Activated T-helper 1 cell treated with anti-CD3 and anti-CD28 coated beads, Interleukin-12 subunit alpha, Interleukin-12 subunit beta, Interleukin-2, Interleukin-4 antibody, amounts not matched to agents 30 ng/mL and 10 ng/mL and 1 ng/mL, durations not matched to agents 14 hours and 24 hours and 36 hours (primary cell): Measurements from ENCODE around the gene CLEC14A. TPM values are rescaled to one million over a fixed set of nuclear protein-coding genes. Genes with fewer than 3 reads are reported as not detected.

Source experiments
- DNase-seq: peaks from one replicate; pipeline ENCODE4 v3.0.0; 2021; ENCODE audit warnings: low spot score
- H3K27ac Mint-ChIP-seq: one replicate; pipeline ENCODE4 v1.8.0; 2021; ENCODE audit warnings: mild to moderate bottlenecking, mixed read lengths
- H3K27me3 Mint-ChIP-seq: one replicate; pipeline ENCODE4 v1.8.0; 2022; ENCODE audit warnings: mild to moderate bottlenecking, moderate library complexity, mixed read lengths; ENCODE audit not compliant: insufficient read depth
- H3K36me3 Mint-ChIP-seq: one replicate; pipeline ENCODE4 v1.8.0; 2021; ENCODE audit warnings: low read depth, mixed read lengths
- H3K4me1 Mint-ChIP-seq: one replicate; pipeline ENCODE4 v1.8.0; 2021; ENCODE audit warnings: low read depth, mixed read lengths
- H3K4me3 Mint-ChIP-seq: one replicate; pipeline ENCODE4 v1.8.0; 2021; ENCODE audit warnings: mild to moderate bottlenecking, moderate library complexity, mixed read lengths
- H3K9me3 Mint-ChIP-seq: one replicate; pipeline ENCODE4 v1.8.0; 2021; ENCODE audit warnings: mixed read lengths
- intact Hi-C: fragments of 100-400 bp; cut with micrococcal nuclease; formaldehyde crosslinking; loops from one replicate; pipeline ENCODE4 v1.15.1; 2024
- total RNA-seq: library from RNA; stranded (reverse); gene quantifications from 2 replicates; pipeline ENCODE4 v1.2.3, GENCODE V29; 2022

CLEC14A gene
- total RNA-seq, 1 donor from 2014 or later = not detected

GRCh38 chr14:38262844-38263243 is 7.0 kb upstream of the CLEC14A start:
- intact Hi-C loops = no loop called here
- Mint-ChIP-seq H3K36me3 (no peaks in the 10 kb centered on the region), H3K4me1 (no peaks in the 10 kb centered on the region), H3K9me3 (peaks cover 4% of the 10 kb centered on the region), H3K27me3 (peaks cover under 1% of the 10 kb centered on the region), H3K4me3 (no peak overlapping the region), H3K27ac (no peak overlapping the region)
- no peak for DNase-seq

GRCh38 chr14:38261620-38262019 is 5.7 kb upstream of the CLEC14A start:
- Mint-ChIP-seq H3K4me1 (peaks cover 2% of the 10 kb centered on the region), H3K9me3 (peaks cover 4% of the 10 kb centered on the region), H3K4me3 (no peak overlapping the region), H3K27ac (no peak overlapping the region), H3K27me3 (peaks cover 6% of the 10 kb centered on the region), H3K36me3 (no peaks in the 10 kb centered on the region)
- no peak for DNase-seq
- intact Hi-C loops = no loop called here

GRCh38 chr14:38257507-38257906 is 1.6 kb upstream of the CLEC14A start:
- no peak overlapping the region for H3K4me3 Mint-ChIP-seq
- no peak overlapping the region for H3K27ac Mint-ChIP-seq
- no peak for DNase-seq
- H3K9me3 Mint-ChIP-seq = peaks cover 4% of the 10 kb centered on the region
- no peaks in the 10 kb centered on the region for H3K36me3 Mint-ChIP-seq
- H3K27me3 Mint-ChIP-seq = peaks cover 28% of the 10 kb centered on the region
- intact Hi-C loops = loop anchor here (5.0 kb wide), 2 partner anchors 45 to 665 kb away; no protein-coding TSS in a partner anchor
- H3K4me1 Mint-ChIP-seq = peaks cover 10% of the 10 kb centered on the region

- no peaks in the 10 kb centered on the region for H3K36me3 Mint-ChIP-seq
- no peak overlapping the region for H3K27ac Mint-ChIP-seq
- H3K4me3 Mint-ChIP-seq = no peak overlapping the region
- intact Hi-C loops = loop anchor here (5.0 kb wide), 2 partner anchors 44 to 664 kb away; no protein-coding TSS in a partner anchor
- H3K27me3 Mint-ChIP-seq = peaks cover 31% of the 10 kb centered on the region
- no peaks in the 10 kb centered on the region for H3K9me3 Mint-ChIP-seq
- DNase-seq = no peak
- peaks cover 10% of the 10 kb centered on the region for H3K4me1 Mint-ChIP-seq
Measured at GRCh38 chr14:38256533-38256840, 594 bp upstream of the CLEC14A start.

- H3K9me3 Mint-ChIP-seq = no peaks in the 10 kb centered on the region
- H3K4me3 Mint-ChIP-seq = no peak overlapping the region
- DNase-seq = no peak
- intact Hi-C loops = loop anchor here (5.0 kb wide), 2 partner anchors 43 to 663 kb away; no protein-coding TSS in a partner anchor
- no peak overlapping the region for H3K27ac Mint-ChIP-seq
- H3K36me3 Mint-ChIP-seq = no peaks in the 10 kb centered on the region
- peaks cover 35% of the 10 kb centered on the region for H3K27me3 Mint-ChIP-seq
- H3K4me1 Mint-ChIP-seq = peaks cover 10% of the 10 kb centered on the region
Measured at GRCh38 chr14:38255408-38255672, 553 bp downstream of the CLEC14A start.

GRCh38 chr14:38254571-38255407 is 1.1 kb downstream of the CLEC14A start:
- no peak overlapping the region for H3K4me3 Mint-ChIP-seq

GRCh38 chr14:38253676-38254075 is 2.2 kb downstream of the CLEC14A start:
- H3K4me1 Mint-ChIP-seq = peaks cover 10% of the 10 kb centered on the region
- no peaks in the 10 kb centered on the region for H3K9me3 Mint-ChIP-seq
- H3K4me3 Mint-ChIP-seq = no peak overlapping the region
- intact Hi-C loops = no loop called here
- H3K27ac Mint-ChIP-seq = no peak overlapping the region
- H3K27me3 Mint-ChIP-seq = peaks cover 35% of the 10 kb centered on the region
- H3K36me3 Mint-ChIP-seq = no peaks in the 10 kb centered on the region
- DNase-seq = no peak

More at GRCh38 chr14:38254571-38255407, 1.1 kb downstream of the CLEC14A start:
- Mint-ChIP-seq H3K4me1 (peaks cover 10% of the 10 kb centered on the region), H3K9me3 (no peaks in the 10 kb centered on the region), H3K27me3 (peaks cover 35% of the 10 kb centered on the region), H3K36me3 (no peaks in the 10 kb centered on the region), H3K27ac (no peak overlapping the region)
- intact Hi-C loops = loop anchor here (5.0 kb wide), 2 partner anchors 42 to 662 kb away; no protein-coding TSS in a partner anchor
- DNase-seq = no peak

- Mint-ChIP-seq H3K4me1 (peaks cover 10% of the 10 kb centered on the region), H3K9me3 (no peaks in the 10 kb centered on the region), H3K27ac (no peak overlapping the region), H3K27me3 (peaks cover 28% of the 10 kb centered on the region), H3K36me3 (no peaks in the 10 kb centered on the region), H3K4me3 (no peak overlapping the region)
- intact Hi-C loops = no loop called here
- no peak for DNase-seq
Measured at GRCh38 chr14:38252066-38252710, 3.7 kb downstream of the CLEC14A start.

- Mint-ChIP-seq H3K9me3 (no peaks in the 10 kb centered on the region), H3K4me3 (no peak overlapping the region), H3K4me1 (no peaks in the 10 kb centered on the region), H3K27ac (no peak overlapping the region), H3K36me3 (no peaks in the 10 kb centered on the region), H3K27me3 (peaks cover 22% of the 10 kb centered on the region)
- intact Hi-C loops = no loop called here
- DNase-seq = no peak
Measured at GRCh38 chr14:38250331-38250730, 5.6 kb downstream of the CLEC14A start.

- Mint-ChIP-seq H3K36me3 (no peaks in the 10 kb centered on the region), H3K27ac (no peak overlapping the region), H3K9me3 (no peaks in the 10 kb centered on the region), H3K4me3 (no peak overlapping the region), H3K4me1 (no peaks in the 10 kb centered on the region), H3K27me3 (peaks cover 11% of the 10 kb centered on the region)
- intact Hi-C loops = no loop called here
- no peak for DNase-seq
Measured at GRCh38 chr14:38248321-38249028, 7.4 kb downstream of the CLEC14A start.

- DNase-seq = no peak
- Mint-ChIP-seq H3K36me3 (no peaks in the 10 kb centered on the region), H3K4me1 (no peaks in the 10 kb centered on the region), H3K9me3 (no peaks in the 10 kb centered on the region), H3K27me3 (no peaks in the 10 kb centered on the region), H3K4me3 (no peak overlapping the region), H3K27ac (no peak overlapping the region)
- intact Hi-C loops = no loop called here
Measured at GRCh38 chr14:38243696-38244240, 12.1 kb downstream of the CLEC14A start.

GRCh38 chr14:38238878-38239277 is 17.0 kb downstream of the CLEC14A start:
- Mint-ChIP-seq H3K4me3 (no peak overlapping the region), H3K9me3 (no peaks in the 10 kb centered on the region), H3K27ac (no peak overlapping the region), H3K27me3 (no peaks in the 10 kb centered on the region), H3K36me3 (no peaks in the 10 kb centered on the region), H3K4me1 (no peaks in the 10 kb centered on the region)
- intact Hi-C loops = no loop called here
- DNase-seq = no peak

GRCh38 chr14:38238332-38238731 is 17.6 kb downstream of the CLEC14A start:
- intact Hi-C loops = no loop called here
- H3K9me3 Mint-ChIP-seq = no peaks in the 10 kb centered on the region

More at GRCh38 chr14:38238332-38238731, 17.6 kb downstream of the CLEC14A start:
- no peaks in the 10 kb centered on the region for H3K36me3 Mint-ChIP-seq
- H3K4me3 Mint-ChIP-seq = no peak overlapping the region
- H3K27me3 Mint-ChIP-seq = no peaks in the 10 kb centered on the region
- H3K27ac Mint-ChIP-seq = no peak overlapping the region
- H3K4me1 Mint-ChIP-seq = no peaks in the 10 kb centered on the region
- no peak for DNase-seq
